Measurements from ENCODE around the gene SCARB2.

DNA sequence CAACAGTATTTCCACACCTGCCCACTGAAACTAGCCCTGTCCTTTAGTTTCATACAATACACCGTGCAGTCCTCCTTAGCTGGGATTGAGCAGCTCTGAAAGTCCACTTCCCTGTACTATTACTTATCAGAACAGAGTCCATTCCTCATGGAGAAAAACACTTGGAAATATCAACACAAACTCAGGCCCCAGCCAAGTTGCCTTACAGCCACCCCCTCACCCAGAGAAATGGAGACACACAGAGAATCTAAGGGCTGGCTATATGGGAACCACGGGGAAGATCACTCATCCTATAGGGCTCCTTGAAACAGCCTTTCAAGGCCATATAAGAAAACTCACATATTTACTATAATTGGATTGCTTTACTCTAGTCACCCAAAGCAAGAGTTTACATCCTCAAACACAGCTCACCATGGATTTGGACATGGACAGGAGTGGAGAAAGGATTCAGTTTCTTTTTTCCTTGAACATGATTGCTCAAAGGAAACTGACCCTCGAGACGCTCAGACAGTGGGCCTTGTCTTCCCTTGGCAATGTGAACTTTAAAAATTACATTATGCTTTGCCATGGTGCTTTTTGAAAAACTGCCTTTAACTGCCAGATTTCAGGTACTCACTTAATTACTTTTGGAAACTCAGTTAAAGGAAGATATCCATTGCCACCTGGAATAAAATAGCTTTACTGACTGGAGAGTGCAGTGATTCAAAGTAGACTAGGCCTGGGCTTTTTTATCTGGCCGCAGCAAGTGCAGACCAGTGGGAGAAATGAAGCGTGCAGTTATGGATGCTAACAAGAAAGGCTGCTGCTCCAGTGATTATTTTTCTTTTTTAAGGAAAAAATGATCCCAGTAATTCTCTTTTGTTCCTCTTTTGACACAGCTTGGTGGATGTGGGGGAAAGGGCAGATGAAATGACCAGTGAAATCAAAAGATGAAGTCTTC, 1.6 kb downstream of the SCARB2 start:
- TF ChIP-seq, protein P1, sequence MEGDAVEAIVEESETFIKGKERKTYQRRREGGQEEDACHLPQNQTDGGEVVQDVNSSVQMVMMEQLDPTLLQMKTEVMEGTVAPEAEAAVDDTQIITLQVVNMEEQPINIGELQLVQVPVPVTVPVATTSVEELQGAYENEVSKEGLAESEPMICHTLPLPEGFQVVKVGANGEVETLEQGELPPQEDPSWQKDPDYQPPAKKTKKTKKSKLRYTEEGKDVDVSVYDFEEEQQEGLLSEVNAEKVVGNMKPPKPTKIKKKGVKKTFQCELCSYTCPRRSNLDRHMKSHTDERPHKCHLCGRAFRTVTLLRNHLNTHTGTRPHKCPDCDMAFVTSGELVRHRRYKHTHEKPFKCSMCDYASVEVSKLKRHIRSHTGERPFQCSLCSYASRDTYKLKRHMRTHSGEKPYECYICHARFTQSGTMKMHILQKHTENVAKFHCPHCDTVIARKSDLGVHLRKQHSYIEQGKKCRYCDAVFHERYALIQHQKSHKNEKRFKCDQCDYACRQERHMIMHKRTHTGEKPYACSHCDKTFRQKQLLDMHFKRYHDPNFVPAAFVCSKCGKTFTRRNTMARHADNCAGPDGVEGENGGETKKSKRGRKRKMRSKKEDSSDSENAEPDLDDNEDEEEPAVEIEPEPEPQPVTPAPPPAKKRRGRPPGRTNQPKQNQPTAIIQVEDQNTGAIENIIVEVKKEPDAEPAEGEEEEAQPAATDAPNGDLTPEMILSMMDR (IDR thresholded peaks at IDR 0.05; ENCODE audit: poor library complexity): no peak
- no peak for TF ChIP-seq EZH2 (IDR thresholded peaks at IDR 0.05; ENCODE audit: borderline replicate concordance)
